GM18868 (cell line): ENCODE measurements around the gene XYLB.

Experiments
- ATAC-seq: cut with Tn5 transposase; IDR thresholded peaks from one replicate; pipeline ENCODE4 v1.9.1; 2021; ENCODE audit warnings: mild to moderate bottlenecking, moderate library complexity; ENCODE audit not compliant: unreplicated experiment

The XYLB gene

GRCh38 chr3:38453075-38453912, 106.7 kb downstream of the XYLB start, which contains the start of gene ACVR2B:
ACVR2B (plus strand) TSS chr3:38453890; CDS start chr3:38454323, 433 bp downstream.
- ATAC-seq: peak; percentile 69

- ATAC-seq: no peak
Observed at GRCh38 chr3:38453913-38454177, 107.3 kb downstream of the XYLB start.

GRCh38 chr3:38454178-38454883, 107.7 kb downstream of the XYLB start:
- ATAC-seq: peak; percentile 35

- ATAC-seq: peak; percentile 27
Observed at GRCh38 chr3:38454884-38455638, 108.5 kb downstream of the XYLB start.

GRCh38 chr3:38455639-38456430, 109.2 kb downstream of the XYLB start:
- ATAC-seq: no peak

GRCh38 chr3:38457111-38458003, 110.8 kb downstream of the XYLB start:
- no peak for ATAC-seq

- no peak for ATAC-seq
Observed at GRCh38 chr3:38458796-38459498, 112.4 kb downstream of the XYLB start.

GRCh38 chr3:38459499-38460048, 113.0 kb downstream of the XYLB start:
- ATAC-seq: no peak

- no peak for ATAC-seq
Observed at GRCh38 chr3:38460377-38461270, 114.0 kb downstream of the XYLB start.
